Measurements from ENCODE around the gene INO80C. TPM values are rescaled to one million over a fixed set of nuclear protein-coding genes. Genes with fewer than 3 reads are reported as not detected.

Gene INO80C
- total RNA-seq, 1 experiment from 2014 or later = 51.1 TPM

- H2BK12ac ChIP-seq (ENCODE audit: insufficient read length, low read depth, low read length) = no peak overlapping the region
- H4K5ac ChIP-seq (ENCODE audit: insufficient read length, low read depth, low read length) = no peak overlapping the region
- H4K91ac ChIP-seq (ENCODE audit: insufficient read length, low read depth, low read length) = no peak overlapping the region
- H3K23ac ChIP-seq (ENCODE audit: insufficient read length, low read depth, low read length) = no peak overlapping the region
- no peaks in the 10 kb centered on the region for H3K79me1 ChIP-seq (ENCODE audit: insufficient read depth, low read depth, low read length, poor library complexity, severe bottlenecking)
- no peak overlapping the region for H2BK15ac ChIP-seq (ENCODE audit: low read depth, low read length)
- H3T11ph ChIP-seq (ENCODE audit: low read length) = no peak overlapping the region
- Mint-ChIP-seq H3K4me1 (peaks cover 9 to 10% of the 10 kb centered on the region in 2 experiments), H3K36me3 (ENCODE audit: insufficient read depth in 1 of 3, low read depth in 3 of 3) (no peaks in the 10 kb centered on the region), H3K9me3 (no peaks in the 10 kb centered on the region), H3K27me3 (ENCODE audit: low read depth) (no peaks in the 10 kb centered on the region), H3K4me3 (no peak overlapping the region), H3K27ac (peak overlapping the region in 1 of 3 experiments; percentile 81; a peak in 1 of 7 replicates)
- H3K4me2 ChIP-seq (ENCODE audit: insufficient read depth, insufficient read length, low read length) = no peak overlapping the region
- no peak overlapping the region for H3K4ac ChIP-seq (ENCODE audit: low read depth, low read length)
- no peak for TF ChIP-seq CTCF (conservative IDR thresholded peaks at IDR 0.05)
- H2BK5ac ChIP-seq (ENCODE audit: insufficient read length, low read length) = no peak overlapping the region
- H2BK20ac ChIP-seq (ENCODE audit: low read depth, low read length, poor library complexity, severe bottlenecking) = no peak overlapping the region
- no peak for DNase-seq
- no peaks in the 10 kb centered on the region for H3K79me2 ChIP-seq (ENCODE audit: insufficient read depth, low read length)
- H3K18ac ChIP-seq (ENCODE audit: insufficient read length, low read depth, low read length) = no peak overlapping the region
- no peak overlapping the region for H2BK120ac ChIP-seq (ENCODE audit: low read depth, low read length, poor library complexity, severe bottlenecking)
- no peaks in the 10 kb centered on the region for H3K27me3 ChIP-seq (ENCODE audit: insufficient read depth, low read length)
- H4K20me1 ChIP-seq (ENCODE audit: control insufficient read depth, insufficient read depth, insufficient read length) = no peaks in the 10 kb centered on the region
- H2AFZ ChIP-seq (ENCODE audit: low read length) = no peak overlapping the region
- H3K23me2 ChIP-seq (ENCODE audit: insufficient read length, low read depth, low read length, poor library complexity, severe bottlenecking) = no peaks in the 10 kb centered on the region
- H4K8ac ChIP-seq (replicated peaks; ENCODE audit: insufficient read length, low read depth, low read length) = no peak overlapping the region
- no peaks in the 10 kb centered on the region; the same call in 1 of the 2 replicates for H3K4me1 ChIP-seq (ENCODE audit: insufficient read depth, low read length)
- no peak overlapping the region for H3K14ac ChIP-seq (ENCODE audit: insufficient read depth, low read length)
- no CpG with 5 or more reads among the region's 9 CpGs for WGBS (ENCODE audit: extremely low coverage, insufficient read length, low lambda C conversion rate)
- no peak overlapping the region for H3K9ac ChIP-seq (ENCODE audit: extremely low read depth, insufficient read length, low read length)
- no peak overlapping the region for H3K27ac ChIP-seq (ENCODE audit: insufficient read length, low read depth, low read length)
- no peak overlapping the region for H3K56ac ChIP-seq (ENCODE audit: insufficient read length, low read depth, low read length)
- no peak overlapping the region for H2AK5ac ChIP-seq (ENCODE audit: insufficient read length, low read length)
- no peaks in the 10 kb centered on the region for H3K9me3 ChIP-seq (ENCODE audit: control insufficient read depth, low read depth, low read length)
Measured at GRCh38 chr18:35441857-35442595, 55.7 kb downstream of the INO80C start.
